Endodermal cell (in vitro differentiated cells): ENCODE measurements around the gene STAB1. TPM values are rescaled to one million over a fixed set of nuclear protein-coding genes. Genes with fewer than 3 reads are reported as not detected.

Experiments used
- DNase-seq: peaks from one replicate; pipeline ENCODE4 v3.0.0-alpha.2; 2017
- H3K27ac ChIP-seq: 2 replicates; pipeline ENCODE4 v1.5.1; 2013; ENCODE audit warnings: mild to moderate bottlenecking, low read depth, low read length, moderate library complexity
- H3K27me3 ChIP-seq: 2 replicates; pipeline ENCODE4 v1.6.1; 2013; ENCODE audit warnings: mild to moderate bottlenecking, low read length, moderate library complexity; ENCODE audit not compliant: insufficient read depth, control insufficient read depth, poor library complexity, severe bottlenecking
- H3K36me3 ChIP-seq: 2 replicates; pipeline ENCODE4 v1.7.0; 2013; ENCODE audit warnings: mild to moderate bottlenecking, low read length, moderate library complexity; ENCODE audit not compliant: control insufficient read depth, insufficient read depth
- H3K4me1 ChIP-seq: one replicate; pipeline ENCODE4 v1.7.0; 2013; ENCODE audit warnings: low read length; ENCODE audit not compliant: control insufficient read depth, insufficient read depth
- H3K4me3 ChIP-seq: 2 replicates; pipeline ENCODE4 v1.5.1; 2013; ENCODE audit warnings: mild to moderate bottlenecking, low read length, moderate library complexity
- H3K9ac ChIP-seq: 2 replicates; pipeline ENCODE4 v1.6.1; 2013; ENCODE audit warnings: mild to moderate bottlenecking, low read length, moderate library complexity; ENCODE audit not compliant: poor library complexity, severe bottlenecking; ENCODE audit errors: extremely low read depth
- H3K9me3 ChIP-seq: 2 replicates; pipeline ENCODE4 v1.6.1; 2013; ENCODE audit warnings: mild to moderate bottlenecking, low read length, moderate library complexity; ENCODE audit not compliant: control insufficient read depth
- H3K27ac Mint-ChIP-seq: 2 replicates; pipeline ENCODE4 v1.8.0; 2020; ENCODE audit warnings: mixed read lengths
- H3K27me3 Mint-ChIP-seq: 2 replicates; pipeline ENCODE4 v1.8.0; 2021; ENCODE audit warnings: mild to moderate bottlenecking, mixed read lengths; ENCODE audit not compliant: insufficient read depth
- H3K36me3 Mint-ChIP-seq: 2 replicates; pipeline ENCODE4 v1.8.0; 2020; ENCODE audit warnings: low read depth, mixed read lengths
- H3K4me1 Mint-ChIP-seq: 2 replicates; pipeline ENCODE4 v1.8.0; 2020; ENCODE audit warnings: mixed read lengths
- H3K4me3 Mint-ChIP-seq: 2 replicates; pipeline ENCODE4 v1.8.0; 2020; ENCODE audit warnings: mild to moderate bottlenecking, moderate library complexity, mixed read lengths
- H3K9me3 Mint-ChIP-seq: 2 replicates; pipeline ENCODE4 v1.8.0; 2020; ENCODE audit warnings: mild to moderate bottlenecking, mixed read lengths
- WGBS, 2 experiments: methylation state at CpG; one replicate each; pipeline versions ENCODE4 v1.1.5 to v1.1.7; 2013; ENCODE audit warnings: missing lambda C conversion rate in 2 of 2, mixed read lengths in 1 of 2; ENCODE audit not compliant: insufficient coverage in 1 of 2, insufficient read length in 1 of 2; 5-methylcytosine and 5-hydroxymethylcytosine counted together
- total RNA-seq, 2 donors: library from RNA; stranded (reverse); fragmentation: NEBNext Ultra II Directional in 1 of 2; extraction: Animal tissue kit (Norgen Biotek cat#: 25700) in 1 of 2; gene quantifications; 2 replicates in 1 of 2; 3 replicates in 1 of 2; pipeline ENCODE4 v1.2.1, GENCODE V29; 2021
- TF ChIP-seq, protein P1 (sequence below): fragments of 200-600 bp; sonication (generic); conservative IDR thresholded peaks from 2 replicates; pipeline ENCODE4 v1.5.0; 2021; ENCODE audit warnings: antibody characterized with exemption, mild to moderate bottlenecking

STAB1 gene
- total RNA-seq, 2 donors from 2014 or later = 0.24 to 0.55 TPM

DNA sequence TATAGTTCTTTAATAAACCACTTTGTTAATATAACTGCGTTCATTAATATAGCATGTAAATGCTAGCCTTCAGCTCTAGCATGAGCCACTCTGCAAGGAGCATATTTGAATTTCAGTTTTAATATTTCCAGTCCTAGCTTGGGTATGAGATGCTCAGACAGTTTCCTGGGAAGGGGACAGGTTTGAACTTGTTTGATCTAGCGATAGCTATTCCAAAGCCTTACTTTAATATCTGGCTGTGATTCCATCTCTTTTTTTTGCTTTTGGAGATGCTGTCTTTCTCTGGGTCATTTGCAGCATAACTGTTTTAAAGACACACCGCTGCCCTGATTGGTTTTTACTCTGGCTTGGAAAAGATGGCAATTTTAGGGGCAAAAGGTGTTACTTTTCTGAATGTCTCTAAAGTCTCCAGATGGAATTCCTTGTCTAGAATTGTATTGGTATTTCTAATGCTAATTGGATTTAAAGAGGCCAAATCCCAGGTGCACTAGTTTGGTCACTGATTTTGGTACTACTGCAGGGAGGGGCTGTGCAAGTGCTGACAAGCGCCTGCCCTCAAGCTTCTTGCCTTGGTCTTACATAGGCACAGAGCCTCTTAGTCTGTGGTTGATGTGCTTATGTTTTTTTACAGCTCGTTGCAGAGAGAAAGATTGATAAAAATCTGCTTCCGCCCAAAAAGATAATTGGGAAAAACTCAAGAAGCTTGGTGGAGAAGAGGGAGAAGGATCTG lies 36.9 kb upstream of the STAB1 start:
- TF ChIP-seq, protein P1, sequence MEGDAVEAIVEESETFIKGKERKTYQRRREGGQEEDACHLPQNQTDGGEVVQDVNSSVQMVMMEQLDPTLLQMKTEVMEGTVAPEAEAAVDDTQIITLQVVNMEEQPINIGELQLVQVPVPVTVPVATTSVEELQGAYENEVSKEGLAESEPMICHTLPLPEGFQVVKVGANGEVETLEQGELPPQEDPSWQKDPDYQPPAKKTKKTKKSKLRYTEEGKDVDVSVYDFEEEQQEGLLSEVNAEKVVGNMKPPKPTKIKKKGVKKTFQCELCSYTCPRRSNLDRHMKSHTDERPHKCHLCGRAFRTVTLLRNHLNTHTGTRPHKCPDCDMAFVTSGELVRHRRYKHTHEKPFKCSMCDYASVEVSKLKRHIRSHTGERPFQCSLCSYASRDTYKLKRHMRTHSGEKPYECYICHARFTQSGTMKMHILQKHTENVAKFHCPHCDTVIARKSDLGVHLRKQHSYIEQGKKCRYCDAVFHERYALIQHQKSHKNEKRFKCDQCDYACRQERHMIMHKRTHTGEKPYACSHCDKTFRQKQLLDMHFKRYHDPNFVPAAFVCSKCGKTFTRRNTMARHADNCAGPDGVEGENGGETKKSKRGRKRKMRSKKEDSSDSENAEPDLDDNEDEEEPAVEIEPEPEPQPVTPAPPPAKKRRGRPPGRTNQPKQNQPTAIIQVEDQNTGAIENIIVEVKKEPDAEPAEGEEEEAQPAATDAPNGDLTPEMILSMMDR = no peak
- Mint-ChIP-seq H3K36me3 (peaks cover 45% of the 10 kb centered on the region), H3K27me3 (no peaks in the 10 kb centered on the region), H3K27ac (no peak overlapping the region), H3K4me1 (peaks cover 29% of the 10 kb centered on the region), H3K9me3 (no peaks in the 10 kb centered on the region), H3K4me3 (no peak overlapping the region)
- 80 to 100% methylated on average over 3 to 6 of the region's 6 CpGs for WGBS, 2 experiments
- Histone ChIP-seq H3K9ac (no peak overlapping the region), H3K4me1 (peaks cover 8% of the 10 kb centered on the region), H3K27ac (no peak overlapping the region), H3K4me3 (peak overlapping the region; percentile 97), H3K9me3 (no peaks in the 10 kb centered on the region), H3K36me3 (peaks cover 49% of the 10 kb centered on the region), H3K27me3 (no peaks in the 10 kb centered on the region)
- DNase-seq = no peak

DNA sequence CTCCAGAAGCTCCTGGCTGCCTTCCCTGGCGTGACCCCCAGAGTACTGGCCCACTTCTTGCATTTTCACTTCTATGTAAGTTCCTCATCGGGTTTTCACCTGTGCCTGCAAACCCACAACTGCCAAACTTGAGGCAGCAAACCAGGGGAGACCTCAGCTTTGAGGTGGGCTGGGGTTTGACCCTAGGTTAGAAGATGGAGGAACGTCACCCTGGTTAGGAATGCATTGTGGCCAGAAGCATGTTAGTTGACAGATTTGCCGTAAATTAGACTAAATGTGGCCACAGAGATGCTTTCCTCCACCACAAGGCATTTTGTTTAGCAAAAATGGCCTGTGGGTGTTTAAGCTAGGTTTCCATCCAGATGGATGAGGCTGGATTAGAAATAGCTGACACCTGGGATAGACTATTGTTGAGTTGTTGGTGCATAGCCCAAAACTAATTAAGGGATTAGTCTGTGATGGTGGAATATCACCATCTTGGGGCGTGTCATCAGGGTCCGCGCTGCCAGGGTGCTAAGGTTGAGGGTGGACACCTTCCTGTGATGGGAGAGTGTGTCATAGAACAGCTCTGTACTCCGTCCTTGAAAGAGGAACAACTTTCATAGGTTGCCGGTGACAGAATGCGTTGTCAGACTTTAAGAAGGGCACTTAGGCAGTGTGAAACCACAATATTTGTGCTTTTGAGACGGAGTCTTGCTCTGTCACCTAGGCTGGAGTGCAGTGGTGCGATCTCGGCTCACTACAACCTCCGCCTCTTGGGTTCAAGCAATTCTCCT lies 36.2 kb upstream of the STAB1 start:
- Histone ChIP-seq H3K36me3 (peaks cover 56% of the 10 kb centered on the region), H3K9me3 (no peaks in the 10 kb centered on the region), H3K27ac (no peak overlapping the region), H3K4me3 (no peak overlapping the region), H3K4me1 (peaks cover 6% of the 10 kb centered on the region), H3K27me3 (no peaks in the 10 kb centered on the region), H3K9ac (no peak overlapping the region)
- TF ChIP-seq, protein P1 = no peak
- no peak overlapping the region for H3K4me3 Mint-ChIP-seq
- peaks cover 23% of the 10 kb centered on the region for H3K4me1 Mint-ChIP-seq
- no peaks in the 10 kb centered on the region for H3K27me3 Mint-ChIP-seq
- WGBS, 2 experiments = 89 to 98% methylated on average over 13 to 14 of the region's 14 CpGs
- no peak overlapping the region for H3K27ac Mint-ChIP-seq
- DNase-seq = no peak
- H3K9me3 Mint-ChIP-seq = no peaks in the 10 kb centered on the region
- H3K36me3 Mint-ChIP-seq = peaks cover 50% of the 10 kb centered on the region

DNA sequence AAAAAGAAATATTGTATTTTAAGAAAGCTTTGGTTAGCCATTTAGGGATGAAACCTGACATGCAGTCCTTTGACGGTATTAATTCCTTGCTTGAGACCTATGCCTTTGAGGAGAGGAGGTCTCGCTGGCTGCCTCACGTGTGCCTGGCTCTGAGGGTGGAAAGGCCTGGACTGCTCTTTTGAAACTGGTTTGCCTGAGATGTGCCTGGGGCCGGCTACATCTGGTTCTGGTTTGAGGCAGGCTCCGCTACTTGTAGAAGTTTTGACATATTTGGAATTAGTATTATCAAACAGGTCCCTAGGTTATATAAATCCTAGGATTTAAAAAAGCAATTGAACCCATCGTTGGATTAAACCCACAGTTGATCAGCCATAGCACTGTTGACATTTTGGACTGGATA lies 33.3 kb upstream of the STAB1 start:
- H3K4me3 Mint-ChIP-seq = no peak overlapping the region
- no peak for DNase-seq
- H3K27ac Mint-ChIP-seq = no peak overlapping the region
- H3K27me3 ChIP-seq = no peaks in the 10 kb centered on the region
- H3K9me3 Mint-ChIP-seq = no peaks in the 10 kb centered on the region
- no peak overlapping the region for H3K4me3 ChIP-seq
- no peaks in the 10 kb centered on the region for H3K9me3 ChIP-seq
- TF ChIP-seq, protein P1 = no peak
- peaks cover 85% of the 10 kb centered on the region for H3K36me3 ChIP-seq
- no peak overlapping the region for H3K27ac ChIP-seq
- H3K4me1 ChIP-seq = peaks cover 6% of the 10 kb centered on the region
- 93 to 94% methylated on average over 5 to 6 of the region's 6 CpGs for WGBS, 2 experiments
- no peaks in the 10 kb centered on the region for H3K27me3 Mint-ChIP-seq
- H3K36me3 Mint-ChIP-seq = peaks cover 65% of the 10 kb centered on the region
- peaks cover 18% of the 10 kb centered on the region for H3K4me1 Mint-ChIP-seq
- no peak overlapping the region for H3K9ac ChIP-seq
